ENCODE measurements around the gene FOSL2. TPM values are rescaled to one million over a fixed set of nuclear protein-coding genes. Genes with fewer than 3 reads are reported as not detected.

The FOSL2 gene
- total and polyA plus RNA-seq, 2 experiments from 2014 or later, result 0.60 to 4.3 TPM

GRCh38 chr2:28368357-28368798 lies 24.3 kb upstream of the FOSL2 start (continued):
- TF ChIP-seq ZNF462 (CRISPR knock-in tag; IDR thresholded peaks at IDR 0.05) (no peak), EZH2phosphoT487 (IDR thresholded peaks at IDR 0.05; ENCODE audit: unreplicated experiment) (no peak), ETS1 (IDR thresholded peaks at IDR 0.05) (no peak), NANOG (IDR thresholded peaks at IDR 0.05; ENCODE audit: borderline replicate concordance) (no peak), CTCF (conservative IDR thresholded peaks at IDR 0.05; ENCODE audit: low read depth in 2 of 2) (no peak), ZNF114 (CRISPR knock-in tag; IDR thresholded peaks at IDR 0.05) (no peak), REST (IDR thresholded peaks at IDR 0.05; ENCODE audit: unreplicated experiment) (no peak), STAT1 (IDR thresholded peaks at IDR 0.05; ENCODE audit: unreplicated experiment) (no peak)
